ENCODE measurements around the gene RAPGEF3. TPM values are rescaled to one million over a fixed set of nuclear protein-coding genes. Genes with fewer than 3 reads are reported as not detected.

RAPGEF3 gene
- total and polyA plus RNA-seq, 9 of the 15 experiments (the other 6 are each of a cell fraction or from before 2014, with no cell fraction given) = 0.03 to 0.78 (median 0.37) TPM; not detected in 1

DNA sequence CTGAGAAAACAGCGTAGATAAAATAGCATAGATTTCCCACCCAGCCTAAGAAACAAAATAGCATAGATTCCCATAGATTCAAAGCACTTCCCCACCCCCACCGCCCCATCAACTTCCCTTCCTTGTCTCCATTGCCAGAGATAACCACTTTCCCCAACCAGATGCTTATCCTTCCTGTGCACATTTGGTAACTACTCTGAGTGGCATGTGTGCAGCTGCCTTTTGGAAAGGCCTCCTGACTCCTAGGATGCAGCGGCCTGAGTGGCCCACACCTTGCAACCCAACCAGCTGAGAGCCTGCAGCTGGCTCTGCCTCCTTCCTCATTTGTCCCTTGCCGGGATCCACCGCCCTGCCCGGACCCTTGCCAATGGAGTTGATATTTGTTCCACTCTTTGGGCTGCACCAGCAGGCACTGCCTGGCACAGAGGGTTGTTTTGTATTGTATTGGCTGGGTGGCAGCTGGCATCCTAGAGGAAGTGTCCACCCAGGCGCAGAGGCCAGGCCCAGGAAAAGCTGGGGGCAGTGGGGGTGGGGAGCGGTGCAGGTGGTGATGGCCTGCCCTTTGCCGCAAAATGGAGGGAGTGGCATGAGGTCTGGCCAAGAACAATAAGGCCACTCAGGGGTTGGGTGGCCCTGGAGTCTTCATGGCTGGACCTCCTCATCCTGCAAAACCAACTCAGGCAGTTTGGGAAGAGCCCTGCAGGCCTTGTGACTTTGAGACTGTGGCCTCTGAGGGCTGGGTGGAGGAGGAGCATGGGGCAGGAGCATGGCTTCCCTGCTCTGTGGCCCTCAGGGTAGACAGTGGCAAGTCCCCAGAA lies 19.3 kb upstream of the RAPGEF3 start (continued):
- TF ChIP-seq, protein P1, sequence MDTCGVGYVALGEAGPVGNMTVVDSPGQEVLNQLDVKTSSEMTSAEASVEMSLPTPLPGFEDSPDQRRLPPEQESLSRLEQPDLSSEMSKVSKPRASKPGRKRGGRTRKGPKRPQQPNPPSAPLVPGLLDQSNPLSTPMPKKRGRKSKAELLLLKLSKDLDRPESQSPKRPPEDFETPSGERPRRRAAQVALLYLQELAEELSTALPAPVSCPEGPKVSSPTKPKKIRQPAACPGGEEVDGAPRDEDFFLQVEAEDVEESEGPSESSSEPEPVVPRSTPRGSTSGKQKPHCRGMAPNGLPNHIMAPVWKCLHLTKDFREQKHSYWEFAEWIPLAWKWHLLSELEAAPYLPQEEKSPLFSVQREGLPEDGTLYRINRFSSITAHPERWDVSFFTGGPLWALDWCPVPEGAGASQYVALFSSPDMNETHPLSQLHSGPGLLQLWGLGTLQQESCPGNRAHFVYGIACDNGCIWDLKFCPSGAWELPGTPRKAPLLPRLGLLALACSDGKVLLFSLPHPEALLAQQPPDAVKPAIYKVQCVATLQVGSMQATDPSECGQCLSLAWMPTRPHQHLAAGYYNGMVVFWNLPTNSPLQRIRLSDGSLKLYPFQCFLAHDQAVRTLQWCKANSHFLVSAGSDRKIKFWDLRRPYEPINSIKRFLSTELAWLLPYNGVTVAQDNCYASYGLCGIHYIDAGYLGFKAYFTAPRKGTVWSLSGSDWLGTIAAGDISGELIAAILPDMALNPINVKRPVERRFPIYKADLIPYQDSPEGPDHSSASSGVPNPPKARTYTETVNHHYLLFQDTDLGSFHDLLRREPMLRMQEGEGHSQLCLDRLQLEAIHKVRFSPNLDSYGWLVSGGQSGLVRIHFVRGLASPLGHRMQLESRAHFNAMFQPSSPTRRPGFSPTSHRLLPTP (IDR thresholded peaks at IDR 0.05; ENCODE audit: borderline replicate concordance, extremely low read depth, insufficient read length) = no peak
- TF ChIP-seq TBL1XR1 (IDR thresholded peaks at IDR 0.05; ENCODE audit: low read length in 2 of 2) = peak; percentile 57 to 72; a peak in 2 of 4 replicates
- no peak for TF ChIP-seq BDP1 (IDR thresholded peaks at IDR 0.05; ENCODE audit: insufficient read depth, insufficient read length)
- peak; percentile 79 for TF ChIP-seq BHLHE40 (IDR thresholded peaks at IDR 0.05; ENCODE audit: low read length)
- TF ChIP-seq FOXK2 (conservative IDR thresholded peaks at IDR 0.05 in 1 of 2, IDR thresholded peaks at IDR 0.05 in 1 of 2; ENCODE audit: low read depth in 2 of 2) = peak; percentile 19 to 42; a peak in 2 of 4 replicates
- TF ChIP-seq NONO (IDR thresholded peaks at IDR 0.05; ENCODE audit: low read depth in 2 of 2, low read length in 1 of 2) = no peak
- no peak for TF ChIP-seq ZNF408 (CRISPR knock-in tag; IDR thresholded peaks at IDR 0.05; ENCODE audit: low read depth)
- TF ChIP-seq, protein P2, sequence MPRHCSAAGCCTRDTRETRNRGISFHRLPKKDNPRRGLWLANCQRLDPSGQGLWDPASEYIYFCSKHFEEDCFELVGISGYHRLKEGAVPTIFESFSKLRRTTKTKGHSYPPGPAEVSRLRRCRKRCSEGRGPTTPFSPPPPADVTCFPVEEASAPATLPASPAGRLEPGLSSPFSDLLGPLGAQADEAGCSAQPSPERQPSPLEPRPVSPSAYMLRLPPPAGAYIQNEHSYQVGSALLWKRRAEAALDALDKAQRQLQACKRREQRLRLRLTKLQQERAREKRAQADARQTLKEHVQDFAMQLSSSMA (CRISPR knock-in tag; IDR thresholded peaks at IDR 0.05) = no peak
- TF ChIP-seq CBX8 (IDR thresholded peaks at IDR 0.05; ENCODE audit: borderline replicate concordance, extremely low read depth, low read depth, low read length, poor library complexity, severe bottlenecking) = no peak
- peak; percentile 40; the same call in 1 of the 2 replicates for TF ChIP-seq NCOA1 (IDR thresholded peaks at IDR 0.05; ENCODE audit: low read depth)
- TF ChIP-seq, protein P3, sequence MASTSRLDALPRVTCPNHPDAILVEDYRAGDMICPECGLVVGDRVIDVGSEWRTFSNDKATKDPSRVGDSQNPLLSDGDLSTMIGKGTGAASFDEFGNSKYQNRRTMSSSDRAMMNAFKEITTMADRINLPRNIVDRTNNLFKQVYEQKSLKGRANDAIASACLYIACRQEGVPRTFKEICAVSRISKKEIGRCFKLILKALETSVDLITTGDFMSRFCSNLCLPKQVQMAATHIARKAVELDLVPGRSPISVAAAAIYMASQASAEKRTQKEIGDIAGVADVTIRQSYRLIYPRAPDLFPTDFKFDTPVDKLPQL (IDR thresholded peaks at IDR 0.05; ENCODE audit: extremely low read depth, insufficient read length) = no peak
- peak; percentile 79; the same call in 1 of the 2 replicates for TF ChIP-seq ZNF644 (tag; IDR thresholded peaks at IDR 0.05; ENCODE audit: low read depth)
- TF ChIP-seq ESRRA (IDR thresholded peaks at IDR 0.05; ENCODE audit: borderline replicate concordance, low read depth) = no peak
- no peak for TF ChIP-seq TCF7 (IDR thresholded peaks at IDR 0.05; ENCODE audit: borderline replicate concordance)
- 0 out of 2 replicates have a peak, but pooled peaks have one; percentile 29 for TF ChIP-seq GATAD2B (IDR thresholded peaks at IDR 0.05; ENCODE audit: borderline replicate concordance)
- TF ChIP-seq NR1H2 (CRISPR knock-in tag; IDR thresholded peaks at IDR 0.05) = no peak
- TF ChIP-seq ZNF696 (CRISPR knock-in tag; conservative IDR thresholded peaks at IDR 0.05) = no peak
- TF ChIP-seq FUS (optimal IDR thresholded peaks at IDR 0.05; ENCODE audit: low read depth, low read length) = no peak
- no peak for TF ChIP-seq CREB1 (IDR thresholded peaks at IDR 0.05)
- no peak for TF ChIP-seq CREB1 (CRISPR knock-in tag; IDR thresholded peaks at IDR 0.05)
- no peak for TF ChIP-seq ZNF212 (CRISPR knock-in tag; IDR thresholded peaks at IDR 0.05)
- peak; percentile 60; the same call in 1 of the 2 replicates for TF ChIP-seq BCOR (IDR thresholded peaks at IDR 0.05)
- no peak for TF ChIP-seq SMARCC2 (IDR thresholded peaks at IDR 0.05; ENCODE audit: low read depth)
- TF ChIP-seq KLF1 (tag; IDR thresholded peaks at IDR 0.05) = no peak
